Measurements from ENCODE around the gene MED8.

DNA sequence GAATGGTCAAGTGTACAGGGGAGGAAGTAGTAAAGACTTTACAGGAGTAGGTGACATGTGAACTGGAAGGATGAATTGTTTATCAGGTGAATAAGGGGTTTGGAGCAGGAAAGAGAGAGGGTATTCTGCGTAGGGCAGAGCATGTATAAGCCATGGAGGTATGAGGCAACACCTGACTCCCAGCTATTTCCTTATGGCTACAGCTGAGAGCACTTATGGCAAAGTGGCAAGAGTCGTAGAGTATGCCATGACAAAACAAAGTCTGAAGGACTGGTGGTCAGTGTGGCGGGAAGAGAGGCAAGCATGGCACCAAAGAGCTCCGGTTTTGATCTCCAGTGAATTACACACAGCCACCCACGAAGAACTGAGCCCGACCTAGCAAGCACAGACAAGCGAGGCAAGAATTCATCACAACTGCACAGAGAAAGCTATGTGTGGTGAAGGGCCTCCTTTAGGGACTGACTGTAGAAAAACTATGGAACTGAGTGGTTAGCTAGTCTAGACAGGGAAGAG is 12.8 kb downstream of the MED8 start:
- TF ChIP-seq CTCF (IDR thresholded peaks at IDR 0.05; ENCODE audit: low read length) = no peak
- no peak for TF ChIP-seq EZH2 (IDR thresholded peaks at IDR 0.05; ENCODE audit: borderline replicate concordance, low read length)

All from OCI-LY1 (cell line).